Measurements from ENCODE around the gene ELK4.

The ELK4 gene

GRCh38 chr1:205623646-205624045 lies 8.2 kb downstream of the ELK4 start:
- Histone ChIP-seq H2AFZ (ENCODE audit: low read length) (no peak overlapping the region), H3K27me3 (ENCODE audit: insufficient read depth, low read length, poor library complexity, severe bottlenecking) (no peaks in the 10 kb centered on the region), H3F3A (ENCODE audit: low read depth) (no peaks in the 10 kb centered on the region; the same call in 1 of the 2 replicates), H3K36me3 (ENCODE audit: insufficient read depth, low read length) (peaks cover 53% of the 10 kb centered on the region; the same call in 1 of the 2 replicates), H4K20me1 (ENCODE audit: insufficient read depth, low read length, poor library complexity, severe bottlenecking) (peaks cover 44% of the 10 kb centered on the region), H3K4me2 (ENCODE audit: low read depth, low read length, poor library complexity, severe bottlenecking) (no peak overlapping the region), H3K4me3 (ENCODE audit: low read length, poor library complexity, severe bottlenecking) (no peak overlapping the region), H3K9ac (ENCODE audit: low read depth, low read length, poor library complexity, severe bottlenecking) (no peak overlapping the region), H3K4me1 (ENCODE audit: insufficient read depth, low read length, poor library complexity, severe bottlenecking) (peaks cover 33% of the 10 kb centered on the region), H3K9me2 (replicated peaks; ENCODE audit: low read depth, low read length) (no peaks in the 10 kb centered on the region), H3K79me2 (ENCODE audit: insufficient read depth, low read length) (peaks cover 54% of the 10 kb centered on the region), H3K9me3 (ENCODE audit: insufficient read depth, low read depth, low read length) (no peaks in the 10 kb centered on the region)
- TF ChIP-seq EZH2phosphoT487 (IDR thresholded peaks at IDR 0.05; ENCODE audit: borderline replicate concordance): no peak
- no peak for TF ChIP-seq CTCF (conservative IDR thresholded peaks at IDR 0.05; ENCODE audit: low read length)

GRCh38 chr1:205620269-205620668 lies 11.5 kb downstream of the ELK4 start:
- Histone ChIP-seq H3K4me2 (ENCODE audit: low read depth, low read length, poor library complexity, severe bottlenecking) (no peak overlapping the region), H3K9me2 (replicated peaks; ENCODE audit: low read depth, low read length) (no peaks in the 10 kb centered on the region), H3K9ac (ENCODE audit: low read depth, low read length, poor library complexity, severe bottlenecking) (no peak overlapping the region), H3F3A (ENCODE audit: low read depth) (no peaks in the 10 kb centered on the region; the same call in 1 of the 2 replicates), H3K4me1 (ENCODE audit: insufficient read depth, low read length, poor library complexity, severe bottlenecking) (peaks cover 7% of the 10 kb centered on the region), H3K4me3 (ENCODE audit: low read length, poor library complexity, severe bottlenecking) (no peak overlapping the region), H3K79me2 (ENCODE audit: insufficient read depth, low read length) (peaks cover 20% of the 10 kb centered on the region), H3K9me3 (ENCODE audit: insufficient read depth, low read depth, low read length) (no peaks in the 10 kb centered on the region), H3K36me3 (ENCODE audit: insufficient read depth, low read length) (peaks cover 86% of the 10 kb centered on the region), H4K20me1 (ENCODE audit: insufficient read depth, low read length, poor library complexity, severe bottlenecking) (peaks cover 16% of the 10 kb centered on the region), H2AFZ (ENCODE audit: low read length) (no peak overlapping the region), H3K27me3 (ENCODE audit: insufficient read depth, low read length, poor library complexity, severe bottlenecking) (no peaks in the 10 kb centered on the region)
- no peak for TF ChIP-seq CTCF (conservative IDR thresholded peaks at IDR 0.05; ENCODE audit: low read length)
- no peak for TF ChIP-seq EZH2phosphoT487 (IDR thresholded peaks at IDR 0.05; ENCODE audit: borderline replicate concordance)

- H3K4me3 ChIP-seq (ENCODE audit: low read length, poor library complexity, severe bottlenecking): no peak overlapping the region
- H3K9ac ChIP-seq (ENCODE audit: low read depth, low read length, poor library complexity, severe bottlenecking): no peak overlapping the region
- H3K9me2 ChIP-seq (replicated peaks; ENCODE audit: low read depth, low read length): no peaks in the 10 kb centered on the region
- no peaks in the 10 kb centered on the region for H3K4me1 ChIP-seq (ENCODE audit: insufficient read depth, low read length, poor library complexity, severe bottlenecking)
- no peaks in the 10 kb centered on the region for H3K27me3 ChIP-seq (ENCODE audit: insufficient read depth, low read length, poor library complexity, severe bottlenecking)
- peaks cover 89% of the 10 kb centered on the region for H3K36me3 ChIP-seq (ENCODE audit: insufficient read depth, low read length)
- no peaks in the 10 kb centered on the region for H3F3A ChIP-seq (ENCODE audit: low read depth)
- peaks cover 11% of the 10 kb centered on the region for H3K79me2 ChIP-seq (ENCODE audit: insufficient read depth, low read length)
- no peak overlapping the region for H2AFZ ChIP-seq (ENCODE audit: low read length)
- TF ChIP-seq CTCF (conservative IDR thresholded peaks at IDR 0.05; ENCODE audit: low read length): no peak
- no peak for TF ChIP-seq EZH2phosphoT487 (IDR thresholded peaks at IDR 0.05; ENCODE audit: borderline replicate concordance)
- H3K4me2 ChIP-seq (ENCODE audit: low read depth, low read length, poor library complexity, severe bottlenecking): no peak overlapping the region
- no peaks in the 10 kb centered on the region for H3K9me3 ChIP-seq (ENCODE audit: insufficient read depth, low read depth, low read length)
- H4K20me1 ChIP-seq (ENCODE audit: insufficient read depth, low read length, poor library complexity, severe bottlenecking): peaks cover 7% of the 10 kb centered on the region
Measured at GRCh38 chr1:205619376-205619775, 12.4 kb downstream of the ELK4 start.
